Measurements from ENCODE around the gene CYTH1. TPM values are rescaled to one million over a fixed set of nuclear protein-coding genes. Genes with fewer than 3 reads are reported as not detected.

CYTH1 gene
- total and polyA plus RNA-seq, 4 donors = 15.4 to 32.1 (median 20.6) TPM

- Histone ChIP-seq H3K36me3 (ENCODE audit: control insufficient read depth in 4 of 4, insufficient read depth in 3 of 4, low read depth in 1 of 4, low read length in 3 of 4) (peaks cover 2 to 19% (median 15%) of the 10 kb centered on the region in 4 donors), H3K27ac (ENCODE audit: low read depth in 1 of 2, low read length in 2 of 2) (no peak overlapping the region), H3K9me3 (ENCODE audit: control insufficient read depth in 4 of 4, low read length in 3 of 4) (no peaks in the 10 kb centered on the region), H3K9ac (ENCODE audit: low read depth in 1 of 2, low read length in 2 of 2) (no peak overlapping the region), H3K27me3 (ENCODE audit: control insufficient read depth in 4 of 4, insufficient read depth in 4 of 4, low read length in 3 of 4) (no peaks in the 10 kb centered on the region), H3K4me3 (ENCODE audit: low read depth in 1 of 3, low read length in 3 of 3) (no peak overlapping the region), H3K4me1 (ENCODE audit: control insufficient read depth in 4 of 4, insufficient read depth in 4 of 4, low read length in 3 of 4) (peaks cover 0 to 2% (median 0%) of the 10 kb centered on the region in 4 donors)
- DNase-seq (ENCODE audit: low spot score) = no peak
- TF ChIP-seq NR2F2 (IDR thresholded peaks at IDR 0.05) (no peak), FOXA1 (IDR thresholded peaks at IDR 0.05) (no peak), TAF1 (conservative IDR thresholded peaks at IDR 0.05) (no peak), JUND (IDR thresholded peaks at IDR 0.05) (no peak), CTCF (IDR thresholded peaks at IDR 0.05; ENCODE audit: low read depth, low read length, missing input control) (no peak), RXRA (IDR thresholded peaks at IDR 0.05) (no peak), SP1 (IDR thresholded peaks at IDR 0.05) (no peak), FOXA2 (IDR thresholded peaks at IDR 0.05) (no peak), HNF4A (conservative IDR thresholded peaks at IDR 0.05) (no peak), GABPA (IDR thresholded peaks at IDR 0.05 in 1 of 2, conservative IDR thresholded peaks at IDR 0.05 in 1 of 2) (no peak), YY1 (IDR thresholded peaks at IDR 0.05) (no peak), HNF4G (IDR thresholded peaks at IDR 0.05) (no peak), EGR1 (IDR thresholded peaks at IDR 0.05; ENCODE audit: low read depth in 2 of 2) (no peak)
- TF ChIP-seq, protein P1, sequence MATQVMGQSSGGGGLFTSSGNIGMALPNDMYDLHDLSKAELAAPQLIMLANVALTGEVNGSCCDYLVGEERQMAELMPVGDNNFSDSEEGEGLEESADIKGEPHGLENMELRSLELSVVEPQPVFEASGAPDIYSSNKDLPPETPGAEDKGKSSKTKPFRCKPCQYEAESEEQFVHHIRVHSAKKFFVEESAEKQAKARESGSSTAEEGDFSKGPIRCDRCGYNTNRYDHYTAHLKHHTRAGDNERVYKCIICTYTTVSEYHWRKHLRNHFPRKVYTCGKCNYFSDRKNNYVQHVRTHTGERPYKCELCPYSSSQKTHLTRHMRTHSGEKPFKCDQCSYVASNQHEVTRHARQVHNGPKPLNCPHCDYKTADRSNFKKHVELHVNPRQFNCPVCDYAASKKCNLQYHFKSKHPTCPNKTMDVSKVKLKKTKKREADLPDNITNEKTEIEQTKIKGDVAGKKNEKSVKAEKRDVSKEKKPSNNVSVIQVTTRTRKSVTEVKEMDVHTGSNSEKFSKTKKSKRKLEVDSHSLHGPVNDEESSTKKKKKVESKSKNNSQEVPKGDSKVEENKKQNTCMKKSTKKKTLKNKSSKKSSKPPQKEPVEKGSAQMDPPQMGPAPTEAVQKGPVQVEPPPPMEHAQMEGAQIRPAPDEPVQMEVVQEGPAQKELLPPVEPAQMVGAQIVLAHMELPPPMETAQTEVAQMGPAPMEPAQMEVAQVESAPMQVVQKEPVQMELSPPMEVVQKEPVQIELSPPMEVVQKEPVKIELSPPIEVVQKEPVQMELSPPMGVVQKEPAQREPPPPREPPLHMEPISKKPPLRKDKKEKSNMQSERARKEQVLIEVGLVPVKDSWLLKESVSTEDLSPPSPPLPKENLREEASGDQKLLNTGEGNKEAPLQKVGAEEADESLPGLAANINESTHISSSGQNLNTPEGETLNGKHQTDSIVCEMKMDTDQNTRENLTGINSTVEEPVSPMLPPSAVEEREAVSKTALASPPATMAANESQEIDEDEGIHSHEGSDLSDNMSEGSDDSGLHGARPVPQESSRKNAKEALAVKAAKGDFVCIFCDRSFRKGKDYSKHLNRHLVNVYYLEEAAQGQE (IDR thresholded peaks at IDR 0.05) = no peak
- TF ChIP-seq, protein P2, sequence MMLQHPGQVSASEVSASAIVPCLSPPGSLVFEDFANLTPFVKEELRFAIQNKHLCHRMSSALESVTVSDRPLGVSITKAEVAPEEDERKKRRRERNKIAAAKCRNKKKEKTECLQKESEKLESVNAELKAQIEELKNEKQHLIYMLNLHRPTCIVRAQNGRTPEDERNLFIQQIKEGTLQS (IDR thresholded peaks at IDR 0.05) = no peak
- 94% methylated on average over 23 of the region's 23 CpGs for WGBS
Observed at GRCh38 chr17:78669975-78670518, 112.0 kb downstream of the CYTH1 start.

- DNase-seq (ENCODE audit: low spot score) = no peak
- no peak overlapping the region for H3K9ac ChIP-seq (ENCODE audit: low read depth in 1 of 2, low read length in 2 of 2)
- H3K27ac ChIP-seq (ENCODE audit: low read depth in 1 of 2, low read length in 2 of 2) = no peak overlapping the region
- H3K9me3 ChIP-seq (ENCODE audit: control insufficient read depth in 4 of 4, low read length in 3 of 4) = no peaks in the 10 kb centered on the region
- peaks cover under 1 to 13% (median 9%) of the 10 kb centered on the region in 4 donors for H3K36me3 ChIP-seq (ENCODE audit: control insufficient read depth in 4 of 4, insufficient read depth in 3 of 4, low read depth in 1 of 4, low read length in 3 of 4)
- H3K4me1 ChIP-seq (ENCODE audit: control insufficient read depth in 4 of 4, insufficient read depth in 4 of 4, low read length in 3 of 4) = peaks cover 0 to 5% (median 0%) of the 10 kb centered on the region in 4 donors
- WGBS = 96% methylated on average over 22 of the region's 22 CpGs
- no peaks in the 10 kb centered on the region for H3K27me3 ChIP-seq (ENCODE audit: control insufficient read depth in 4 of 4, insufficient read depth in 4 of 4, low read length in 3 of 4)
- H3K4me3 ChIP-seq (ENCODE audit: low read depth in 1 of 3, low read length in 3 of 3) = no peak overlapping the region
- no peak for TF ChIP-seq CTCF (IDR thresholded peaks at IDR 0.05; ENCODE audit: low read depth, low read length, missing input control)
- TF ChIP-seq RXRA (IDR thresholded peaks at IDR 0.05) = no peak
- TF ChIP-seq HNF4G (IDR thresholded peaks at IDR 0.05) = no peak
- TF ChIP-seq, protein P2 (IDR thresholded peaks at IDR 0.05) = no peak
- no peak for TF ChIP-seq YY1 (IDR thresholded peaks at IDR 0.05)
- no peak for TF ChIP-seq GABPA (IDR thresholded peaks at IDR 0.05 in 1 of 2, conservative IDR thresholded peaks at IDR 0.05 in 1 of 2)
- TF ChIP-seq SP1 (IDR thresholded peaks at IDR 0.05) = no peak
- TF ChIP-seq, protein P3, sequence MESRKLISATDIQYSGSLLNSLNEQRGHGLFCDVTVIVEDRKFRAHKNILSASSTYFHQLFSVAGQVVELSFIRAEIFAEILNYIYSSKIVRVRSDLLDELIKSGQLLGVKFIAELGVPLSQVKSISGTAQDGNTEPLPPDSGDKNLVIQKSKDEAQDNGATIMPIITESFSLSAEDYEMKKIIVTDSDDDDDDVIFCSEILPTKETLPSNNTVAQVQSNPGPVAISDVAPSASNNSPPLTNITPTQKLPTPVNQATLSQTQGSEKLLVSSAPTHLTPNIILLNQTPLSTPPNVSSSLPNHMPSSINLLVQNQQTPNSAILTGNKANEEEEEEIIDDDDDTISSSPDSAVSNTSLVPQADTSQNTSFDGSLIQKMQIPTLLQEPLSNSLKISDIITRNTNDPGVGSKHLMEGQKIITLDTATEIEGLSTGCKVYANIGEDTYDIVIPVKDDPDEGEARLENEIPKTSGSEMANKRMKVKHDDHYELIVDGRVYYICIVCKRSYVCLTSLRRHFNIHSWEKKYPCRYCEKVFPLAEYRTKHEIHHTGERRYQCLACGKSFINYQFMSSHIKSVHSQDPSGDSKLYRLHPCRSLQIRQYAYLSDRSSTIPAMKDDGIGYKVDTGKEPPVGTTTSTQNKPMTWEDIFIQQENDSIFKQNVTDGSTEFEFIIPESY (IDR thresholded peaks at IDR 0.05) = no peak
- no peak for TF ChIP-seq JUND (IDR thresholded peaks at IDR 0.05)
- TF ChIP-seq FOXA1 (IDR thresholded peaks at IDR 0.05) = no peak
- no peak for TF ChIP-seq RAD21 (IDR thresholded peaks at IDR 0.05)
- TF ChIP-seq FOXA2 (IDR thresholded peaks at IDR 0.05) = no peak
- no peak for TF ChIP-seq EGR1 (IDR thresholded peaks at IDR 0.05; ENCODE audit: low read depth in 2 of 2)
- TF ChIP-seq MAX (IDR thresholded peaks at IDR 0.05) = no peak
Observed at GRCh38 chr17:78669256-78669974, 112.7 kb downstream of the CYTH1 start.
